GM18519 (cell line): ENCODE measurements around the gene SHROOM1.
"Not testable (repeated sequence)": the region's sequence is repeated elsewhere in the genome, so short reads cannot be mapped to it uniquely, and the experiment has no call there.

Experiments used
- ATAC-seq: cut with Tn5 transposase; IDR thresholded peaks from one replicate; pipeline ENCODE4 v1.9.1; 2021; ENCODE audit warnings: mild to moderate bottlenecking, moderate library complexity; ENCODE audit not compliant: unreplicated experiment, low FRiP score

Gene SHROOM1

GRCh38 chr5:132830436-132831094, at the start of gene SHROOM1:
TSS of gene SHROOM1 (minus strand) at chr5:132830647. CDS start at chr5:132826140, 4,507 bp downstream.
- peak; percentile 37 for ATAC-seq

- ATAC-seq: no peak
Observed at GRCh38 chr5:132877938-132878337, 47.5 kb upstream of the SHROOM1 start.

GRCh38 chr5:132877466-132877865, 47.0 kb upstream of the SHROOM1 start:
- ATAC-seq: no peak

GRCh38 chr5:132876020-132876759, 45.7 kb upstream of the SHROOM1 start:
- no peak for ATAC-seq

GRCh38 chr5:132873930-132874271, 43.5 kb upstream of the SHROOM1 start:
- ATAC-seq: no peak

- no peak for ATAC-seq
Observed at GRCh38 chr5:132873119-132873929, 42.9 kb upstream of the SHROOM1 start, which contains the start of gene LEAP2. TSS of gene LEAP2 (plus strand) at chr5:132873668. CDS start at chr5:132873695, 27 bp downstream.

- ATAC-seq: no peak
Observed at GRCh38 chr5:132872788-132873118, 42.3 kb upstream of the SHROOM1 start.

GRCh38 chr5:132871459-132872284, 41.2 kb upstream of the SHROOM1 start:
- no peak for ATAC-seq

GRCh38 chr5:132870801-132871200, 40.4 kb upstream of the SHROOM1 start:
- ATAC-seq: no peak

GRCh38 chr5:132868754-132869153, 38.3 kb upstream of the SHROOM1 start:
- ATAC-seq: no peak

- no peak for ATAC-seq
Observed at GRCh38 chr5:132867046-132867451, 36.6 kb upstream of the SHROOM1 start.

- ATAC-seq: peak; percentile 97
Observed at GRCh38 chr5:132866342-132867045, 36.0 kb upstream of the SHROOM1 start, which contains the start of the genes GDF9 and UQCRQ. TSS of gene GDF9 (minus strand) at chr5:132866469. CDS start at chr5:132864533, 1,936 bp downstream. TSS of gene UQCRQ (plus strand) at chr5:132866642. CDS start at chr5:132866882, 240 bp downstream.

- no peak for ATAC-seq
Observed at GRCh38 chr5:132865668-132866341, 35.4 kb upstream of the SHROOM1 start.

- ATAC-seq: no peak
Observed at GRCh38 chr5:132860742-132861141, 30.3 kb upstream of the SHROOM1 start.

- ATAC-seq: no peak
Observed at GRCh38 chr5:132859889-132860437, 29.5 kb upstream of the SHROOM1 start.

GRCh38 chr5:132856011-132856410, 25.6 kb upstream of the SHROOM1 start:
- no peak for ATAC-seq

GRCh38 chr5:132854992-132855391, 24.5 kb upstream of the SHROOM1 start:
- not testable (repeated sequence) for ATAC-seq

GRCh38 chr5:132854301-132854700, 23.9 kb upstream of the SHROOM1 start:
- no peak for ATAC-seq

GRCh38 chr5:132853790-132854189, 23.3 kb upstream of the SHROOM1 start:
- no peak for ATAC-seq
